ENCODE data around the gene ST3GAL3.

The ST3GAL3 gene

DNA sequence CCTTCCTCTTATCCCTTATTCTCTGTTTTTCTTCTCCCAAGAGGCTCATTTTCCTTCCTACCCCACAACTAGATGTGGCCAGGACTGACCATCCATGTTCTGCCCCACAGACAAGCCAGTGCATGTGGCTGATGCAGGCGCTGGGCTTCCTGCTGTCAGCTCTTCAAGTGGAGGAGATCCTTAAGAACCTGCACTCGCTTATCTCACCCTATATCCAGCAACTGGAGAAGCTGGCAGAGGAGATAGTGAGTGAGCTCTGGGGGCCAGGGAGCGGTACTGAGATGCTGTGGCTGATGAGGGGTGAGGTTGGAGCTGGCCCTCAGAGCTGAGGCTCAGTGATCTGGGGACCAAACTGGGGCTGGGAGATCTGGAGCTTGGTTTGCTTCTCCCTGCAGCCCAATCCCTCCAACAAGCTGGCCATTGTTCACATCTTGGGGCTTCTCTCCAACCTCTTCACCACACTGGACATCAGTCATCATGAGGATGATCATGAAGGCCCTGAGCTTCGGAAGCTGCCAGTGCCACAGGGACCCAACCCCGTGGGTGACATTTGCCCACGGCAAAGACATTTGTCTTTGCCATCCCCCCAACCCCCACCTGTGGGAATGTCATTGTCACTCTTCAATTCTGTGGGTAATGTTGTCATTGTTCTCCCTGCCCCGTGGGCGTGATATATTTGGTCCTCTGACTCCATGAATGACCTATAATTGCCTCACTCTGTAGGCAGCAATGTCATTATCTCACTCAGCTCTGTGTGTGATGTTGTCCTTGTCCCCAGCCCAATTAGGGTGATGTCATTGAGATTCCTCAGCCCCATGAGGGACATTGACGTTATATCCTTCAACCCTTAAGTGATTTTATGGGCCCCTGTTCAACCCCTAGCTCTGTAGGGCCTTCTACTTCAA lies 251.3 kb downstream of the ST3GAL3 start:
- Histone ChIP-seq H3K9me3 (ENCODE audit: control insufficient read depth, low read length) (no peaks in the 10 kb centered on the region), H3K4ac (ENCODE audit: low read depth in 1 of 2, low read length in 2 of 2) (no peak overlapping the region), H3K27ac (ENCODE audit: low read length, poor library complexity, severe bottlenecking) (no peak overlapping the region), H3K9ac (ENCODE audit: low read length) (no peak overlapping the region), H3K27me3 (ENCODE audit: control insufficient read depth in 1 of 2, insufficient read depth in 1 of 2, low read length in 2 of 2) (no peaks in the 10 kb centered on the region), H3K79me1 (replicated peaks; ENCODE audit: low read length, poor library complexity, severe bottlenecking) (peaks cover 14% of the 10 kb centered on the region), H3K4me2 (ENCODE audit: low read length, poor library complexity, severe bottlenecking) (no peak overlapping the region), H3K23ac (ENCODE audit: low read length in 2 of 2) (no peak overlapping the region), H2BK15ac (ENCODE audit: low read depth, poor library complexity, severe bottlenecking) (no peak overlapping the region), H3K18ac (ENCODE audit: low read depth in 1 of 2, low read length in 2 of 2) (no peak overlapping the region), H4K91ac (ENCODE audit: low read length) (no peak overlapping the region), H4K8ac (ENCODE audit: low read length) (no peak overlapping the region), H2BK5ac (ENCODE audit: low read depth, low read length, poor library complexity, severe bottlenecking) (no peak overlapping the region), H3K4me1 (ENCODE audit: control insufficient read depth, insufficient read depth, low read depth, low read length) (no peaks in the 10 kb centered on the region), H2BK12ac (ENCODE audit: low read length in 2 of 2) (no peak overlapping the region), H2BK120ac (ENCODE audit: low read depth, low read length) (no peak overlapping the region), H3K36me3 (ENCODE audit: control insufficient read depth in 1 of 2, insufficient read depth in 2 of 2, low read depth in 1 of 2, low read length in 2 of 2) (peaks cover 61 to 80% of the 10 kb centered on the region in 2 experiments), H3K4me3 (ENCODE audit: insufficient read depth in 1 of 2, low read depth in 1 of 2, low read length in 2 of 2) (no peak overlapping the region), H2AK5ac (ENCODE audit: low read length, severe bottlenecking) (no peak overlapping the region), H3K14ac (ENCODE audit: low read length in 2 of 2) (no peak overlapping the region), H2AFZ (ENCODE audit: low read depth, low read length) (no peak overlapping the region)
- DNase-seq = no peak
- 92% methylated on average over 8 of the region's 9 CpGs for WGBS

DNA sequence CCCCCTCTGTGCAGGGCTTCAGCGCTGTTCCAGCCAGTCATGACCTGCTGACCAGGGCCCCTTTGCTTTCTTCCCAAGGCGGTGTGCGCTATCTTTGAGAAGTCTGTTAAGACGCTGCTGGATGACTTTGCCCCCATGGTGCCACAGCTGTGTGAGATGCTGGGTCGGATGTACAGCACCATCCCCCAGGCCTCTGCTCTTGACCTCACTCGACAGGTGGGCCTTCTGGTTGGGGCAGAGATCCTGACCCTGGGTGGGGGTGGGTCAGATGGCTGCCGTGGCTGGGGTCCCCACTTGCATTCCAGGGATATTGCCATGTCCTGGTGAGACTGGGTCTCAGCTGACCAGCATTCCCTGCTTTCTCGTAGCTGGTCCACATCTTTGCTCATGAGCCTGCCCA lies 253.5 kb downstream of the ST3GAL3 start:
- H3K36me3 ChIP-seq (ENCODE audit: control insufficient read depth in 1 of 2, insufficient read depth in 2 of 2, low read depth in 1 of 2, low read length in 2 of 2) = peaks cover 71 to 96% of the 10 kb centered on the region in 2 experiments
- H3K14ac ChIP-seq (ENCODE audit: low read length in 2 of 2) = no peak overlapping the region
- WGBS = 93% methylated on average over 8 of the region's 8 CpGs
- H2BK5ac ChIP-seq (ENCODE audit: low read depth, low read length, poor library complexity, severe bottlenecking) = no peak overlapping the region
- no peak overlapping the region for H3K4ac ChIP-seq (ENCODE audit: low read depth in 1 of 2, low read length in 2 of 2)
- H3K18ac ChIP-seq (ENCODE audit: low read depth in 1 of 2, low read length in 2 of 2) = no peak overlapping the region
- H3K79me1 ChIP-seq (replicated peaks; ENCODE audit: low read length, poor library complexity, severe bottlenecking) = peaks cover 8% of the 10 kb centered on the region
- no peak overlapping the region for H2BK15ac ChIP-seq (ENCODE audit: low read depth, poor library complexity, severe bottlenecking)
- no peak overlapping the region for H3K4me2 ChIP-seq (ENCODE audit: low read length, poor library complexity, severe bottlenecking)
- DNase-seq = no peak
- no peak overlapping the region for H4K8ac ChIP-seq (ENCODE audit: low read length)
- no peak overlapping the region for H2BK120ac ChIP-seq (ENCODE audit: low read depth, low read length)
- H3K9ac ChIP-seq (ENCODE audit: low read length) = no peak overlapping the region
- no peaks in the 10 kb centered on the region for H3K4me1 ChIP-seq (ENCODE audit: control insufficient read depth, insufficient read depth, low read depth, low read length)
- H2AK5ac ChIP-seq (ENCODE audit: low read length, severe bottlenecking) = no peak overlapping the region
- H3K9me3 ChIP-seq (ENCODE audit: control insufficient read depth, low read length) = no peaks in the 10 kb centered on the region
- no peaks in the 10 kb centered on the region for H3K27me3 ChIP-seq (ENCODE audit: control insufficient read depth in 1 of 2, insufficient read depth in 1 of 2, low read length in 2 of 2)
- no peak overlapping the region for H2AFZ ChIP-seq (ENCODE audit: low read depth, low read length)
- no peak overlapping the region for H3K23ac ChIP-seq (ENCODE audit: low read length in 2 of 2)
- no peak overlapping the region for H3K27ac ChIP-seq (ENCODE audit: low read length, poor library complexity, severe bottlenecking)
- no peak overlapping the region for H4K91ac ChIP-seq (ENCODE audit: low read length)
- no peak overlapping the region for H2BK12ac ChIP-seq (ENCODE audit: low read length in 2 of 2)
- H3K4me3 ChIP-seq (ENCODE audit: insufficient read depth in 1 of 2, low read depth in 1 of 2, low read length in 2 of 2) = peak overlapping the region in 1 of 2 experiments; percentile 20

DNA sequence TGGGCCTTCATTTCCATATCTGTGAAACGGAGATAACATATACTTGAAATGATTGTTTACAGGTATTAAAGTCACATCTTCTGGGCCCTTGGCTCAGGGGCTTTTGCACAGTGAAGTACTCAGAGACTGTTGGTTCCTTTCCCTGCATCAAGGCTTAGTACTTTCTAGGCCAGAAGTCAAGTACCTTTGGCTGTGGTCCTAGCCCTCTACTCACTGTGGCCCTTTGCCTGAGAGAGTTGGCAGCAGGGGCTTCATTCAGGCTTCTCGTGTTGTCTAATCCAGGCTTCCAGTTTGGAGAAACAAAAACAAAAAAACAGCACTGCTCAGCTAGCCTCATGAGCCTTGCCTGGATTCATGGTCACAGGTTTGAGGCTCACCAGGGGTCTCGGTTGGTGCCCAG lies 254.4 kb downstream of the ST3GAL3 start:
- no peak overlapping the region for H3K18ac ChIP-seq (ENCODE audit: low read depth in 1 of 2, low read length in 2 of 2)
- no peak overlapping the region for H3K4me2 ChIP-seq (ENCODE audit: low read length, poor library complexity, severe bottlenecking)
- H2BK12ac ChIP-seq (ENCODE audit: low read length in 2 of 2) = no peak overlapping the region
- H2BK5ac ChIP-seq (ENCODE audit: low read depth, low read length, poor library complexity, severe bottlenecking) = no peak overlapping the region
- H3K79me1 ChIP-seq (replicated peaks; ENCODE audit: low read length, poor library complexity, severe bottlenecking) = peaks cover 3% of the 10 kb centered on the region
- H2AFZ ChIP-seq (ENCODE audit: low read depth, low read length) = no peak overlapping the region
- no peak overlapping the region for H3K4me3 ChIP-seq (ENCODE audit: insufficient read depth in 1 of 2, low read depth in 1 of 2, low read length in 2 of 2)
- H3K4me1 ChIP-seq (ENCODE audit: control insufficient read depth, insufficient read depth, low read depth, low read length) = no peaks in the 10 kb centered on the region
- H2BK15ac ChIP-seq (ENCODE audit: low read depth, poor library complexity, severe bottlenecking) = no peak overlapping the region
- no peak overlapping the region for H3K23ac ChIP-seq (ENCODE audit: low read length in 2 of 2)
- H2AK5ac ChIP-seq (ENCODE audit: low read length, severe bottlenecking) = no peak overlapping the region
- no peak overlapping the region for H3K14ac ChIP-seq (ENCODE audit: low read length in 2 of 2)
- no peak overlapping the region for H3K4ac ChIP-seq (ENCODE audit: low read depth in 1 of 2, low read length in 2 of 2)
- H3K27ac ChIP-seq (ENCODE audit: low read length, poor library complexity, severe bottlenecking) = no peak overlapping the region
- H3K36me3 ChIP-seq (ENCODE audit: control insufficient read depth in 1 of 2, insufficient read depth in 2 of 2, low read depth in 1 of 2, low read length in 2 of 2) = peaks cover 73 to 97% of the 10 kb centered on the region in 2 experiments
- no peak for DNase-seq
- no peak overlapping the region for H3K9ac ChIP-seq (ENCODE audit: low read length)
- whole genome bisulfite sequencing = 89% methylated on average over 3 of the region's 3 CpGs
- H2BK120ac ChIP-seq (ENCODE audit: low read depth, low read length) = no peak overlapping the region
- H4K91ac ChIP-seq (ENCODE audit: low read length) = no peak overlapping the region
- no peaks in the 10 kb centered on the region for H3K27me3 ChIP-seq (ENCODE audit: control insufficient read depth in 1 of 2, insufficient read depth in 1 of 2, low read length in 2 of 2)
- no peaks in the 10 kb centered on the region for H3K9me3 ChIP-seq (ENCODE audit: control insufficient read depth, low read length)
- no peak overlapping the region for H4K8ac ChIP-seq (ENCODE audit: low read length)

DNA sequence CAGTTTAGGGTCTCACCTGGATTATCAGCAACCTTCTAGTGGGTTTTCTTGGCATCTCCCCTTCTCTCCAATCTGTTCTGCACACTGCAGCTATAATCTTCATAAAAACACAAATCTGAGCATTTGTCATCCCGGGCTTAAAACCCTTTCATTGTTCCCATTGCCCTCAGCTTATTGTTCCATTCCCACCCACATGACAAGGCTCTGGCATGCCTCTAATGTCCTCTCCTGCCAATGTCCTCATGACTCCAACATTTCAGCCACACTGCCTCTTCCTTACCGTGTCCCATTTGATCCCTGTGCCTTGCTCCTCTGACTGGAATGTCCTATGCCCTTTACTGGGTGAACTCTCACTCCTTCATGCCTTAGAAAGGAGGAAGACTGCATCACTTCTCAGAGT lies 255.0 kb downstream of the ST3GAL3 start:
- WGBS = 80% methylated on average over 2 of the region's 2 CpGs
- H3K14ac ChIP-seq (ENCODE audit: low read length in 2 of 2) = no peak overlapping the region
- peaks cover 2% of the 10 kb centered on the region for H3K79me1 ChIP-seq (replicated peaks; ENCODE audit: low read length, poor library complexity, severe bottlenecking)
- H3K9me3 ChIP-seq (ENCODE audit: control insufficient read depth, low read length) = no peaks in the 10 kb centered on the region
- H2BK120ac ChIP-seq (ENCODE audit: low read depth, low read length) = no peak overlapping the region
- no peak overlapping the region for H2BK12ac ChIP-seq (ENCODE audit: low read length in 2 of 2)
- H3K27me3 ChIP-seq (ENCODE audit: control insufficient read depth in 1 of 2, insufficient read depth in 1 of 2, low read length in 2 of 2) = no peaks in the 10 kb centered on the region
- H3K23ac ChIP-seq (ENCODE audit: low read length in 2 of 2) = no peak overlapping the region
- no peak overlapping the region for H3K18ac ChIP-seq (ENCODE audit: low read depth in 1 of 2, low read length in 2 of 2)
- no peak for DNase-seq
- no peak overlapping the region for H3K9ac ChIP-seq (ENCODE audit: low read length)
- no peak overlapping the region for H3K4me2 ChIP-seq (ENCODE audit: low read length, poor library complexity, severe bottlenecking)
- no peak overlapping the region for H3K4ac ChIP-seq (ENCODE audit: low read depth in 1 of 2, low read length in 2 of 2)
- no peak overlapping the region for H2AK5ac ChIP-seq (ENCODE audit: low read length, severe bottlenecking)
- no peak overlapping the region for H2BK5ac ChIP-seq (ENCODE audit: low read depth, low read length, poor library complexity, severe bottlenecking)
- no peaks in the 10 kb centered on the region for H3K4me1 ChIP-seq (ENCODE audit: control insufficient read depth, insufficient read depth, low read depth, low read length)
- H2BK15ac ChIP-seq (ENCODE audit: low read depth, poor library complexity, severe bottlenecking) = no peak overlapping the region
- no peak overlapping the region for H4K91ac ChIP-seq (ENCODE audit: low read length)
- no peak overlapping the region for H2AFZ ChIP-seq (ENCODE audit: low read depth, low read length)
- H4K8ac ChIP-seq (ENCODE audit: low read length) = no peak overlapping the region
- no peak overlapping the region for H3K4me3 ChIP-seq (ENCODE audit: insufficient read depth in 1 of 2, low read depth in 1 of 2, low read length in 2 of 2)
- no peak overlapping the region for H3K27ac ChIP-seq (ENCODE audit: low read length, poor library complexity, severe bottlenecking)
- H3K36me3 ChIP-seq (ENCODE audit: control insufficient read depth in 1 of 2, insufficient read depth in 2 of 2, low read depth in 1 of 2, low read length in 2 of 2) = peaks cover 73 to 96% of the 10 kb centered on the region in 2 experiments

Data from mesenchymal stem cell (in vitro differentiated cells and primary cell).